ENCODE measurements around the gene NRIP2.

DNA sequence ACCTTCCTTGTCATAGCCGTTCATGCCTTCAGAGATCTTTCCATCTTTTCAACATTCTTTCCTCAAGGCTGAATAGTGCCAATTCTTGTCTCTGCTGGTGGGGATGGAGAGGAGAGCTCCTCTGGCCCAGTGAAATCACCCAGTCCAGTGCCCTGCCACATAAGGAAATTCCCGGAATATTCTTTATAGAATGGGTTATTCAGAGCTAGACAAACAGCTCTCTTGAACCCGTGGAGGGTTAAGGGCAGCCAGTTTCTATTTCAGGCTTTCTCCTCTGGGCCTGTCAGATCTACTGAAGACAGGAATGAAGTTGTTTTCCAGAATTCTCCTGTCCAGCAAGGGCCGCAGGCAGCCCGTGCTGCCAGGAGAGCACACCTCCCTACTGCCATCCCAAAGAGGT, 8.1 kb upstream of the NRIP2 start:
- TF ChIP-seq, protein P1, sequence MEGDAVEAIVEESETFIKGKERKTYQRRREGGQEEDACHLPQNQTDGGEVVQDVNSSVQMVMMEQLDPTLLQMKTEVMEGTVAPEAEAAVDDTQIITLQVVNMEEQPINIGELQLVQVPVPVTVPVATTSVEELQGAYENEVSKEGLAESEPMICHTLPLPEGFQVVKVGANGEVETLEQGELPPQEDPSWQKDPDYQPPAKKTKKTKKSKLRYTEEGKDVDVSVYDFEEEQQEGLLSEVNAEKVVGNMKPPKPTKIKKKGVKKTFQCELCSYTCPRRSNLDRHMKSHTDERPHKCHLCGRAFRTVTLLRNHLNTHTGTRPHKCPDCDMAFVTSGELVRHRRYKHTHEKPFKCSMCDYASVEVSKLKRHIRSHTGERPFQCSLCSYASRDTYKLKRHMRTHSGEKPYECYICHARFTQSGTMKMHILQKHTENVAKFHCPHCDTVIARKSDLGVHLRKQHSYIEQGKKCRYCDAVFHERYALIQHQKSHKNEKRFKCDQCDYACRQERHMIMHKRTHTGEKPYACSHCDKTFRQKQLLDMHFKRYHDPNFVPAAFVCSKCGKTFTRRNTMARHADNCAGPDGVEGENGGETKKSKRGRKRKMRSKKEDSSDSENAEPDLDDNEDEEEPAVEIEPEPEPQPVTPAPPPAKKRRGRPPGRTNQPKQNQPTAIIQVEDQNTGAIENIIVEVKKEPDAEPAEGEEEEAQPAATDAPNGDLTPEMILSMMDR (IDR thresholded peaks at IDR 0.05; ENCODE audit: borderline replicate concordance, extremely low read depth, low read length, poor library complexity, severe bottlenecking): no peak
- no peak for TF ChIP-seq EZH2 (IDR thresholded peaks at IDR 0.05; ENCODE audit: borderline replicate concordance, low read depth, low read length, severe bottlenecking)

Data from DND-41 (cell line).